Loucy (cell line): Measurements from ENCODE around the gene MITF.

Experiments used
- H2AFZ ChIP-seq: fragments of 200-600 bp; sonication (generic); 2 replicates; pipeline ENCODE4 v1.6.0; 2016; ENCODE audit warnings: antibody characterized with exemption, mild to moderate bottlenecking, low read length, moderate library complexity
- H3F3A ChIP-seq: fragments of 200-600 bp; 2 replicates; pipeline ENCODE4 v1.6.0; 2016; ENCODE audit warnings: antibody characterized with exemption, low read depth, mild to moderate bottlenecking
- H3K27me3 ChIP-seq: fragments of 200-600 bp; sonication (generic); 2 replicates; pipeline ENCODE4 v1.6.1; 2014; ENCODE audit warnings: low read length, mild to moderate bottlenecking; ENCODE audit not compliant: insufficient read depth, poor library complexity, severe bottlenecking
- H3K36me3 ChIP-seq: fragments of 200-600 bp; sonication (generic); 2 replicates; pipeline ENCODE4 v1.6.1; 2016; ENCODE audit warnings: low read length; ENCODE audit not compliant: insufficient read depth
- H3K4me1 ChIP-seq: fragments of 200-600 bp; sonication (generic); 2 replicates; pipeline ENCODE4 v1.5.1; 2014; ENCODE audit warnings: low read length, mild to moderate bottlenecking; ENCODE audit not compliant: insufficient read depth, poor library complexity, severe bottlenecking
- H3K4me2 ChIP-seq: fragments of 200-600 bp; sonication (generic); 2 replicates; pipeline ENCODE4 v1.6.0; 2014; ENCODE audit warnings: antibody characterized with exemption, low read length, low read depth, mild to moderate bottlenecking; ENCODE audit not compliant: poor library complexity, severe bottlenecking
- H3K4me3 ChIP-seq: fragments of 200-600 bp; sonication (generic); 2 replicates; pipeline ENCODE4 v1.5.1; 2014; ENCODE audit warnings: low read length, mild to moderate bottlenecking, mixed read lengths; ENCODE audit not compliant: poor library complexity, severe bottlenecking
- H3K79me2 ChIP-seq: fragments of 200-600 bp; sonication (generic); 2 replicates; pipeline ENCODE4 v1.6.1; 2014; ENCODE audit warnings: low read length; ENCODE audit not compliant: insufficient read depth
- H3K9ac ChIP-seq: fragments of 200-600 bp; sonication (generic); 2 replicates; pipeline ENCODE4 v1.6.0; 2014; ENCODE audit warnings: mild to moderate bottlenecking, low read depth, low read length, moderate library complexity; ENCODE audit not compliant: poor library complexity, severe bottlenecking
- H3K9me2 ChIP-seq: fragments of 200-600 bp; sonication (generic); replicated peaks from 2 replicates; pipeline ENCODE4 v1.6.1; 2016; ENCODE audit warnings: low read depth, low read length, mixed read lengths
- H3K9me3 ChIP-seq: fragments of 200-600 bp; sonication (generic); 2 replicates; pipeline ENCODE4 v1.6.1; 2014; ENCODE audit warnings: mild to moderate bottlenecking, antibody characterized with exemption, low read length, low read depth; ENCODE audit not compliant: insufficient read depth
- H4K20me1 ChIP-seq: fragments of 200-600 bp; sonication (generic); 2 replicates; pipeline ENCODE4 v1.6.0; 2014; ENCODE audit warnings: antibody characterized with exemption, low read length, mild to moderate bottlenecking; ENCODE audit not compliant: insufficient read depth, poor library complexity, severe bottlenecking
- EZH2phosphoT487 ChIP-seq: fragments of 200-600 bp; IDR thresholded peaks from 2 replicates; pipeline ENCODE4 v1.6.1; 2018; ENCODE audit warnings: antibody characterized with exemption, mild to moderate bottlenecking, moderate library complexity, borderline replicate concordance
- TF ChIP-seq, protein P1 (sequence below): fragments of 200-600 bp; sonication (generic); conservative IDR thresholded peaks from 2 replicates; pipeline ENCODE4 v1.5.1; 2014; ENCODE audit warnings: mild to moderate bottlenecking, antibody characterized with exemption, low read length

MITF gene

DNA sequence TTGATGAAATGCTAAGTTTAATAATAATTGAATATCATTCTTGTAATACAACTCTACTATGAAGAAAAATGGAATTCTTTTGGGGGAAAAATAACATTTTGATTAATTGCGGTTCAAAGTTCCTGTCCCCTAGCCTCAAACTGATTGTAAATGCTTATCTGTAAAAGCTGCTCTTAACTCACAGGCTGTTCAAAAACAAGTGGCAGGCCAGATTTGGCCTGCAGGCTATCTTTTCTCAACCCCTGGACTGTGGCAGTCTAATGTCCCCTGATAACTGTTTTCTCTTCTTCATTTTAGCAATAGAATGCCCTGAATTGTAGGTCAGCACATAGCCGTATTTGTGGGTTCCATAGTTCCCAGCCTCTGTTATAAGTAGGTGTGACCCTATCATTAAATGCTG lies 236.8 kb downstream of the MITF start:
- Histone ChIP-seq H3K27me3 (no peaks in the 10 kb centered on the region), H4K20me1 (no peaks in the 10 kb centered on the region), H3K4me3 (no peak overlapping the region), H3K36me3 (no peaks in the 10 kb centered on the region), H3K4me1 (no peaks in the 10 kb centered on the region), H3F3A (no peaks in the 10 kb centered on the region), H3K4me2 (no peak overlapping the region), H3K9me3 (no peaks in the 10 kb centered on the region; the same call in 1 of the 2 replicates), H2AFZ (no peak overlapping the region), H3K9ac (no peak overlapping the region), H3K9me2 (no peaks in the 10 kb centered on the region), H3K79me2 (no peaks in the 10 kb centered on the region)
- no peak for TF ChIP-seq EZH2phosphoT487
- TF ChIP-seq, protein P1, sequence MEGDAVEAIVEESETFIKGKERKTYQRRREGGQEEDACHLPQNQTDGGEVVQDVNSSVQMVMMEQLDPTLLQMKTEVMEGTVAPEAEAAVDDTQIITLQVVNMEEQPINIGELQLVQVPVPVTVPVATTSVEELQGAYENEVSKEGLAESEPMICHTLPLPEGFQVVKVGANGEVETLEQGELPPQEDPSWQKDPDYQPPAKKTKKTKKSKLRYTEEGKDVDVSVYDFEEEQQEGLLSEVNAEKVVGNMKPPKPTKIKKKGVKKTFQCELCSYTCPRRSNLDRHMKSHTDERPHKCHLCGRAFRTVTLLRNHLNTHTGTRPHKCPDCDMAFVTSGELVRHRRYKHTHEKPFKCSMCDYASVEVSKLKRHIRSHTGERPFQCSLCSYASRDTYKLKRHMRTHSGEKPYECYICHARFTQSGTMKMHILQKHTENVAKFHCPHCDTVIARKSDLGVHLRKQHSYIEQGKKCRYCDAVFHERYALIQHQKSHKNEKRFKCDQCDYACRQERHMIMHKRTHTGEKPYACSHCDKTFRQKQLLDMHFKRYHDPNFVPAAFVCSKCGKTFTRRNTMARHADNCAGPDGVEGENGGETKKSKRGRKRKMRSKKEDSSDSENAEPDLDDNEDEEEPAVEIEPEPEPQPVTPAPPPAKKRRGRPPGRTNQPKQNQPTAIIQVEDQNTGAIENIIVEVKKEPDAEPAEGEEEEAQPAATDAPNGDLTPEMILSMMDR, result no peak

DNA sequence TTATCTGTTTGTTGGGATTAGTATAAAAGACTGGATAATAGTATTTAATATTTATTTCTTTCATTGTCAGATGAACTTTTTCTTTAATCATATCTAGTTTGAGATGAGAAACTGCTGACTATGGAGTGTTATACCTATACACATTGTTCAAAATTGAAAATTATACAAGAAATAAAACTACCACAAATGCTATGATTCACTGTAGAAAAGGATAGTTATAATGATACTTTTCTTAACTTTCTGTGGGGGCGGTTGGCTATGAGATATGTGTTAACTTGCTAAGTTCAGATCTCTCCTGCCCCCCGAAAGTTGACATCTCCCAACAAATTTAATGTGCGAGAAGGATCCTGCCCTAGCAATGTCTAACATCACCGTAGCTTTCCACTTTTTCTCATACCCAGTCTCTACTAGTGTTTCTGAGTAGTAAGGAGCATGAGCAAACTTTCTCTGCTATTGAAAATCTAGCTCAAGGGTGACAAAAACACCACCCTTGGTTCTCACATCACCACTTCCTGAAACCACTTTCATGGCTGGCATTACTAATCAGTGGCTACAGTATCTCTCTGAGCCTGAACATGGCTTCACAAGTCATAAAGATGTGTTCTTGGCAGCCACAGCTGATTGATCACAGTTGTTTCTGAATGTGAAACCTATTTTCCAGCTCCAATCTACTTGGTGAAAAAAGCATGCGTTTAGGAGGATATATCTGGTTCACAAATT lies 244.4 kb downstream of the MITF start:
- Histone ChIP-seq H3K4me1 (no peaks in the 10 kb centered on the region), H3K36me3 (no peaks in the 10 kb centered on the region), H3K9ac (no peak overlapping the region), H3K4me3 (no peak overlapping the region), H3K79me2 (no peaks in the 10 kb centered on the region), H4K20me1 (no peaks in the 10 kb centered on the region), H3K9me3 (no peaks in the 10 kb centered on the region; the same call in 1 of the 2 replicates), H3F3A (no peaks in the 10 kb centered on the region), H3K4me2 (no peak overlapping the region), H3K27me3 (no peaks in the 10 kb centered on the region), H3K9me2 (no peaks in the 10 kb centered on the region), H2AFZ (no peak overlapping the region)
- no peak for TF ChIP-seq EZH2phosphoT487

DNA sequence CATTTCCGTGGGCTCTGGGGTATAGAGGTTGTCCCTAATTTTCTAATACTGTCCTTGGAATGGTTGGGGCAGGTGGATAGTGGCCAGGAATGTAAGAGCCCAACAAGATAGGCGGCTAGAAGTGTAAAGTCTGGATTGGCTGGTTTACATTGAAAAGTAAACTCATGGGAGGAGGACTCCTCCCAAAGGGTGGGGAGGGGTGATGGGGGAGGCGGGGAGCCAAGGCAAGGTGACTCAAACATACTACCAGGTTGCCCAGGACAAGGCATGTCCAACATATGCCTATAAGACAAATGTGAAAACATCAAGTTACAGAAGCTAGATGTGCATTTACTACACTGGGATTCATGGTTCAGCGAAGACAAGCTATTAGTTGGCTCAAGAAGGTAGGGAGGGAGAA lies 246.0 kb downstream of the MITF start:
- TF ChIP-seq EZH2phosphoT487, result no peak
- TF ChIP-seq, protein P1, result no peak
- H3K9me2 ChIP-seq, result no peaks in the 10 kb centered on the region

DNA sequence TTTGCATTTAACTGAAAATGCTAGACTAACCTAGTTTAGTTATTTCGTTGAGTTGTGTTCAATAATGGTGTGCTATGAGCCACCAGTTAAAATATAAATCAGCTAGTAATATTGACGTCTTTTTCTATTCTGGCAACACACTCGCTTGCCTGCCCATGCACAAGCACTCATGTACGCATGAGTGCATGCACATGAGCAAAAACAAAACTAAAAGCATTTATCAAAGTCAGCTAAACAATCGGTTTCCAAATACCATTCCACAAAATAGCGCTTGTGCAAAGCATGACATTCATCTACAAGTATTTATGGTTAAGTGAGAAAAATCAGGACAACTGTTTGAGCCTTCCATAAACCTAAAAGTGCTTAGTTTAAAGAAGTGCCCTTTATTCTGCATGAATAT lies 247.2 kb downstream of the MITF start:
- no peaks in the 10 kb centered on the region for H3K9me3 ChIP-seq
- no peaks in the 10 kb centered on the region for H3K9me2 ChIP-seq
- no peak overlapping the region for H3K9ac ChIP-seq
- TF ChIP-seq, protein P1, result no peak
- no peak for TF ChIP-seq EZH2phosphoT487
- H3K36me3 ChIP-seq, result no peaks in the 10 kb centered on the region
- H4K20me1 ChIP-seq, result no peaks in the 10 kb centered on the region
- no peaks in the 10 kb centered on the region for H3F3A ChIP-seq
- H3K4me1 ChIP-seq, result no peaks in the 10 kb centered on the region
- H3K4me3 ChIP-seq, result no peak overlapping the region
- no peaks in the 10 kb centered on the region for H3K27me3 ChIP-seq
- no peak overlapping the region for H2AFZ ChIP-seq
- H3K79me2 ChIP-seq, result no peaks in the 10 kb centered on the region
- H3K4me2 ChIP-seq, result no peak overlapping the region

More for the DNA sequence above, 246.0 kb downstream of the MITF start:
- no peak overlapping the region for H3K4me3 ChIP-seq
- H3K9ac ChIP-seq, result no peak overlapping the region
- no peaks in the 10 kb centered on the region for H4K20me1 ChIP-seq
- no peaks in the 10 kb centered on the region for H3K27me3 ChIP-seq
- H3K9me3 ChIP-seq, result no peaks in the 10 kb centered on the region
- no peaks in the 10 kb centered on the region for H3F3A ChIP-seq
- H3K4me1 ChIP-seq, result no peaks in the 10 kb centered on the region
- H3K4me2 ChIP-seq, result no peak overlapping the region
- H2AFZ ChIP-seq, result no peak overlapping the region
- no peaks in the 10 kb centered on the region for H3K79me2 ChIP-seq
- no peaks in the 10 kb centered on the region for H3K36me3 ChIP-seq
